SK-N-SH (cell line): ENCODE data around the gene USP46. TPM values are rescaled to one million over a fixed set of nuclear protein-coding genes. Genes with fewer than 3 reads are reported as not detected.

Source experiments
- CTCF ChIA-PET: fragments of 300-600, 350-600 bp; formaldehyde crosslinking; extraction: SDS; loops from one replicate; lab custom pipeline; 2021; lab: Yijun Ruan, JAX
- POLR2A ChIA-PET: fragments of 350-600 bp; sonication (Branson Sonifier 250); formaldehyde crosslinking; extraction: SDS; loops from one replicate; lab custom pipeline; 2020; ENCODE audit warnings: antibody characterized with exemption, inconsistent platforms; lab: Yijun Ruan, JAX
- DNase-seq: peaks from one replicate; pipeline ENCODE4 v3.0.0; 2012
- H2AFZ ChIP-seq: fragments of 200-600 bp; sonication (generic); 2 replicates; pipeline ENCODE4 v1.8.1; 2016; ENCODE audit warnings: antibody characterized with exemption, mild to moderate bottlenecking, low read depth
- H3F3A ChIP-seq: fragments of 200-600 bp; sonication (generic); replicated peaks from 2 replicates; pipeline ENCODE3; 2016; ENCODE audit warnings: antibody characterized with exemption, mild to moderate bottlenecking; ENCODE audit not compliant: insufficient read depth
- H3K27ac ChIP-seq, 2 experiments: fragments of 200-500 bp in 1 of 2; fragments of 200-600 bp in 1 of 2; sonication (Bioruptor generic) in 1 of 2; sonication (generic), shearing (Covaris generic) in 1 of 2; 2 replicates each; pipeline versions ENCODE4 v1.5.1 to v1.6.1; 2014 to 2016; ENCODE audit warnings: low read depth in 2 of 2, inconsistent platforms in 1 of 2, low read length in 1 of 2, mild to moderate bottlenecking in 1 of 2, mixed read lengths in 1 of 2
- H3K27me3 ChIP-seq: fragments of 200-600 bp; sonication (generic), shearing (Covaris generic); 2 replicates; pipeline ENCODE4 v1.6.1; 2016; ENCODE audit warnings: mixed run types; ENCODE audit not compliant: insufficient read depth
- H3K36me3 ChIP-seq, 2 experiments: fragments of 200-500 bp in 1 of 2; fragments of 200-600 bp in 1 of 2; sonication (Bioruptor generic) in 1 of 2; sonication (generic) in 1 of 2; replicated peaks in 1 of 2; 2 replicates each; pipeline versions ENCODE3 to v1.5.1; 2014 to 2016; ENCODE audit warnings: low read length in 1 of 2, mild to moderate bottlenecking in 1 of 2; ENCODE audit not compliant: insufficient read depth in 2 of 2, control insufficient read depth in 1 of 2
- H3K4me1 ChIP-seq, 2 experiments: fragments of 200-500 bp in 1 of 2; fragments of 200-600 bp in 1 of 2; sonication (Bioruptor generic) in 1 of 2; sonication (generic), shearing (Covaris generic) in 1 of 2; 2 replicates each; pipeline versions ENCODE4 v1.5.1 to v1.6.1; 2014 to 2016; ENCODE audit warnings: low read depth in 1 of 2, low read length in 1 of 2, mixed run types in 1 of 2; ENCODE audit not compliant: insufficient read depth in 2 of 2, control insufficient read depth in 1 of 2
- H3K4me2 ChIP-seq: fragments of 200-600 bp; sonication (generic), shearing (Covaris generic); 2 replicates; pipeline ENCODE4 v1.6.1; 2017; ENCODE audit warnings: mixed run types
- H3K4me3 ChIP-seq, 2 experiments: fragments of 200-500 bp in 1 of 2; fragments of 200-600 bp in 1 of 2; sonication (Bioruptor generic) in 1 of 2; sonication (generic), shearing (Covaris generic) in 1 of 2; 2 replicates each; pipeline versions ENCODE4 v1.5.1 to v1.8.1; 2014 to 2016; ENCODE audit warnings: low read depth in 2 of 2, inconsistent platforms in 1 of 2, low read length in 1 of 2, mild to moderate bottlenecking in 1 of 2, mixed read lengths in 1 of 2, moderate library complexity in 1 of 2
- H3K79me2 ChIP-seq: fragments of 200-600 bp; sonication (generic); 2 replicates; pipeline ENCODE4 v1.8.1; 2017; ENCODE audit warnings: mild to moderate bottlenecking; ENCODE audit not compliant: insufficient read depth
- H3K9ac ChIP-seq: fragments of 200-600 bp; sonication (generic); 2 replicates; pipeline ENCODE4 v1.6.1; 2017; ENCODE audit warnings: mixed run types
- H3K9me2 ChIP-seq: fragments of 200-600 bp; sonication (generic); 2 replicates; pipeline ENCODE4 v1.6.1; 2017; ENCODE audit warnings: mixed run types
- H3K9me3 ChIP-seq: fragments of 200-600 bp; sonication (generic); 2 replicates; pipeline ENCODE4 v1.6.1; 2017; ENCODE audit warnings: mixed run types, mild to moderate bottlenecking, moderate library complexity
- H4K20me1 ChIP-seq: fragments of 200-600 bp; sonication (generic); 2 replicates; pipeline ENCODE4 v1.6.1; 2017; ENCODE audit warnings: mild to moderate bottlenecking, mixed run types; ENCODE audit not compliant: insufficient read depth
- CHD2 ChIP-seq: fragments of 150-350 bp; IDR thresholded peaks from 2 replicates; pipeline ENCODE4 v1.6.1; 2018; ENCODE audit warnings: low read length; ENCODE audit not compliant: partially characterized antibody
- CTCF ChIP-seq: fragments of 200-600 bp; sonication (generic); IDR thresholded peaks from 2 replicates; pipeline ENCODE4 v1.6.1; 2017; ENCODE audit warnings: antibody characterized with exemption, mild to moderate bottlenecking, moderate library complexity
- ELF1 ChIP-seq: IDR thresholded peaks from 2 replicates; pipeline ENCODE4 v1.4.0; 2012
- FOSL2 ChIP-seq: IDR thresholded peaks from 2 replicates; pipeline ENCODE4 v1.4.0; 2012; ENCODE audit warnings: low read depth, mild to moderate bottlenecking, moderate library complexity, borderline replicate concordance
- FOXM1 ChIP-seq: IDR thresholded peaks from 2 replicates; pipeline ENCODE4 v1.4.0; 2012; ENCODE audit warnings: low read depth, mild to moderate bottlenecking
- GABPA ChIP-seq: IDR thresholded peaks from 2 replicates; pipeline ENCODE4 v1.4.0; 2012; ENCODE audit warnings: low read depth, mild to moderate bottlenecking
- GATA2 ChIP-seq: sonication (generic); formaldehyde crosslinking; IDR thresholded peaks from 2 replicates; pipeline ENCODE4 v1.5.0; 2020; ENCODE audit warnings: mild to moderate bottlenecking, missing genetic modification reagents
- JUND ChIP-seq: IDR thresholded peaks from 2 replicates; pipeline ENCODE4 v1.4.0; 2012
- MEF2A ChIP-seq: IDR thresholded peaks from 2 replicates; pipeline ENCODE4 v1.4.0; 2012; ENCODE audit warnings: low read depth, borderline replicate concordance
- MXI1 ChIP-seq: IDR thresholded peaks from 2 replicates; pipeline ENCODE4 v1.6.1; 2012; ENCODE audit warnings: mild to moderate bottlenecking, low read depth, low read length, improper control_type of control experiment
- NFIC ChIP-seq: IDR thresholded peaks from 2 replicates; pipeline ENCODE4 v1.4.0; 2012; ENCODE audit warnings: borderline replicate concordance
- NRF1 ChIP-seq: IDR thresholded peaks from 2 replicates; pipeline ENCODE4 v1.6.1; 2012; ENCODE audit warnings: low read depth, mild to moderate bottlenecking, low read length
- PBX3 ChIP-seq: IDR thresholded peaks from 2 replicates; pipeline ENCODE4; 2012
- POLR2AphosphoS5 ChIP-seq: IDR thresholded peaks from 2 replicates; pipeline ENCODE4 v1.6.1; 2012; ENCODE audit warnings: low read depth, low read length
- RAD21 ChIP-seq: IDR thresholded peaks from 2 replicates; pipeline ENCODE4 v1.6.1; 2012; ENCODE audit warnings: mild to moderate bottlenecking, low read length
- RCOR1 ChIP-seq: fragments of 150-350 bp; IDR thresholded peaks from 2 replicates; pipeline ENCODE4 v1.6.1; 2017; ENCODE audit warnings: antibody characterized with exemption, low read length
- RXRA ChIP-seq: IDR thresholded peaks from 2 replicates; pipeline ENCODE4 v1.4.0; 2012; ENCODE audit warnings: low read depth, mild to moderate bottlenecking, borderline replicate concordance
- TCF12 ChIP-seq: IDR thresholded peaks from 2 replicates; pipeline ENCODE4 v1.4.0; 2012
- TEAD4 ChIP-seq: IDR thresholded peaks from 2 replicates; pipeline ENCODE4 v1.4.0; 2012; ENCODE audit warnings: mild to moderate bottlenecking, borderline replicate concordance; ENCODE audit not compliant: insufficient read depth
- YY1 ChIP-seq: IDR thresholded peaks from 2 replicates; pipeline ENCODE4 v1.4.0; 2012; ENCODE audit warnings: low read depth, mild to moderate bottlenecking
- WGBS: methylation state at CpG from one replicate; pipeline ENCODE4 v1.1.6; 2017; ENCODE audit warnings: low lambda C conversion rate; 5-methylcytosine and 5-hydroxymethylcytosine counted together
- polyA plus RNA-seq, 3 experiments: library from polyadenylated mRNA; depleted of rRNA; stranded (reverse); fragments of >200 nt; gene quantifications; 2 replicates each; pipeline ENCODE4 v1.2.3, GENCODE V29; 2012

Gene USP46
- polyA plus RNA-seq, 1 of the 3 experiments (the other 2 are of a cell fraction): 4.5 TPM

GRCh38 chr4:52658641-52659000 lies 480 bp downstream of the USP46 start:
- H3K36me3 ChIP-seq: peaks cover 0 to 8% of the 10 kb centered on the region in 2 experiments
- under 1% methylated on average over 7 of the region's 33 CpGs for WGBS
- H3K79me2 ChIP-seq: peaks cover 25% of the 10 kb centered on the region
- peak overlapping the region; percentile 96 for H2AFZ ChIP-seq
- no peaks in the 10 kb centered on the region for H3K27me3 ChIP-seq
- POLR2A ChIA-PET: interaction anchor here (1.0 to 3.0 kb wide), 7 partner anchors 14 to 282 kb away, joined by 3 to 23 read pairs (median 3); no protein-coding TSS in a partner anchor
- H3K4me2 ChIP-seq: peak overlapping the region; percentile 80
- H3K9ac ChIP-seq: peak overlapping the region; percentile 89
- DNase-seq: peak; percentile 79
- H3K4me3 ChIP-seq: peak overlapping the region; percentile 88
- H4K20me1 ChIP-seq: no peaks in the 10 kb centered on the region
- peaks cover 8 to 14% of the 10 kb centered on the region in 2 experiments; a peak in 2 of 4 replicates for H3K4me1 ChIP-seq
- H3K9me2 ChIP-seq: no peaks in the 10 kb centered on the region
- CTCF ChIA-PET: interaction anchor here (1.3 to 3.2 kb wide), 5 partner anchors 10 to 324 kb away, joined by 3 to 12 read pairs (median 4); no protein-coding TSS in a partner anchor
- no peak for TF ChIP-seq RXRA
- H3F3A ChIP-seq: no peaks in the 10 kb centered on the region
- no peaks in the 10 kb centered on the region for H3K9me3 ChIP-seq
- H3K27ac ChIP-seq: peak overlapping the region; percentile 69 to 90

- no peaks in the 10 kb centered on the region for H3K27me3 ChIP-seq
- H3K27ac ChIP-seq: no peak overlapping the region
- H3K4me3 ChIP-seq: peak overlapping the region; percentile 88
- H2AFZ ChIP-seq: no peak overlapping the region
- ChIA-PET CTCF (interaction anchor here (0.6 to 3.2 kb wide), 6 partner anchors 9 to 325 kb away, joined by 3 to 12 read pairs (median 4); no protein-coding TSS in a partner anchor), POLR2A (interaction anchor here (1.0 to 3.0 kb wide), 5 partner anchors 13 to 210 kb away, joined by 3 to 23 read pairs (median 4); no protein-coding TSS in a partner anchor)
- TF ChIP-seq JUND (no peak), FOSL2 (no peak), CTCF (no peak), PBX3 (no peak), CHD2 (no peak), TCF12 (no peak), RAD21 (no peak), GABPA (no peak), FOXM1 (no peak), RCOR1 (no peak), NRF1 (no peak), ELF1 (no peak), RXRA (no peak), NFIC (no peak), MXI1 (no peak), GATA2 (CRISPR knock-in tag) (no peak), POLR2AphosphoS5 (no peak), TEAD4 (no peak), YY1 (no peak), MEF2A (no peak)
- no peaks in the 10 kb centered on the region for H3K9me3 ChIP-seq
- peak overlapping the region; percentile 80 for H3K4me2 ChIP-seq
- H3K9me2 ChIP-seq: no peaks in the 10 kb centered on the region
- DNase-seq: peak; percentile 45
- H3K36me3 ChIP-seq: peaks cover 0 to 8% of the 10 kb centered on the region in 2 experiments
- no peaks in the 10 kb centered on the region for H4K20me1 ChIP-seq
- peaks cover 25% of the 10 kb centered on the region for H3K79me2 ChIP-seq
- 87% methylated on average over 12 of the region's 18 CpGs for WGBS
- peak overlapping the region; percentile 89; the same call in 1 of the 2 replicates for H3K9ac ChIP-seq
- no peaks in the 10 kb centered on the region for H3F3A ChIP-seq
- H3K4me1 ChIP-seq: peaks cover 8 to 14% of the 10 kb centered on the region in 2 experiments; a peak in 2 of 4 replicates
Observed at GRCh38 chr4:52657618-52658501, 1.2 kb downstream of the USP46 start.
